HEK293 (cell line): Measurements from ENCODE around the gene PADI2.
A peak's percentile ranks its signal among the peaks of the same experiment; 100 is the strongest.

Experiments
- CTCF ChIA-PET: fragments of 350-600 bp; formaldehyde crosslinking; extraction: SDS; loops from one replicate; lab custom pipeline; 2021; ENCODE audit warnings: antibody characterized with exemption; lab: Yijun Ruan, JAX
- POLR2A ChIA-PET: fragments of 300-600 bp; formaldehyde crosslinking; extraction: SDS; loops from one replicate; lab custom pipeline; 2020; ENCODE audit warnings: antibody characterized with exemption, inconsistent platforms; lab: Yijun Ruan, JAX
- H3K27ac ChIP-seq: fragments of 200-500 bp; sonication (Bioruptor generic); 2 replicates; pipeline ENCODE4 v1.5.1; 2014; ENCODE audit warnings: low read depth, low read length, control low read depth, inconsistent platforms; ENCODE audit errors: extremely low read depth
- H3K36me3 ChIP-seq, 2 experiments: fragments of 200-500 bp in 1 of 2; sonication (Bioruptor generic) in 1 of 2; 1 replicate in 1 of 2; 2 replicates in 1 of 2; pipeline ENCODE4 v1.5.1; 2014 to 2017; ENCODE audit warnings: inconsistent platforms in 2 of 2, low read length in 2 of 2; ENCODE audit not compliant: control insufficient read depth in 2 of 2, insufficient read depth in 1 of 2
- H3K4me1 ChIP-seq: fragments of 200-500 bp; sonication (Bioruptor generic); 2 replicates; pipeline ENCODE4 v1.5.1; 2014; ENCODE audit warnings: mild to moderate bottlenecking, low read length, inconsistent platforms; ENCODE audit not compliant: control insufficient read depth, insufficient read depth
- H3K4me3 ChIP-seq: 2 replicates; pipeline ENCODE4 v1.5.1; 2011; ENCODE audit warnings: low read depth, mild to moderate bottlenecking, control low read depth, low read length, moderate library complexity
- H3K9me3 ChIP-seq: fragments of 200-500 bp; sonication (Bioruptor generic); 2 replicates; pipeline ENCODE4 v1.5.1; 2014; ENCODE audit warnings: low read depth, low read length, inconsistent platforms; ENCODE audit not compliant: control insufficient read depth, insufficient read depth
- BCL11B ChIP-seq: fragments of 450-650 bp; formaldehyde crosslinking; IDR thresholded peaks from 2 replicates; pipeline ENCODE4 v1.5.1; 2016; ENCODE audit warnings: low read depth, missing biosample characterization, missing genetic modification characterization
- GLIS2 ChIP-seq: fragments of 450-650 bp; formaldehyde crosslinking; IDR thresholded peaks from 2 replicates; pipeline ENCODE4 v1.5.1; 2016; ENCODE audit warnings: missing biosample characterization, missing genetic modification characterization
- KLF1 ChIP-seq: fragments of 450-650 bp; formaldehyde crosslinking; IDR thresholded peaks from 2 replicates; pipeline ENCODE4 v1.5.1; 2016; ENCODE audit warnings: missing biosample characterization, missing genetic modification characterization
- KLF10 ChIP-seq: fragments of 450-650 bp; IDR thresholded peaks from 2 replicates; pipeline ENCODE4 v1.5.1; 2018; ENCODE audit warnings: missing biosample characterization, mild to moderate bottlenecking, missing genetic modification characterization
- PRDM10 ChIP-seq: fragments of 450-650 bp; formaldehyde crosslinking; IDR thresholded peaks from 2 replicates; pipeline ENCODE4 v1.5.1; 2016; ENCODE audit warnings: missing biosample characterization, missing genetic modification characterization
- PRDM2 ChIP-seq: fragments of 450-650 bp; formaldehyde crosslinking; IDR thresholded peaks from 2 replicates; pipeline ENCODE4 v1.5.1; 2016; ENCODE audit warnings: missing biosample characterization, missing genetic modification characterization, borderline replicate concordance
- ZBTB48 ChIP-seq: fragments of 450-650 bp; formaldehyde crosslinking; IDR thresholded peaks from 2 replicates; pipeline ENCODE4 v1.5.1; 2016; ENCODE audit warnings: missing biosample characterization, missing genetic modification characterization
- ZEB2 ChIP-seq: fragments of 450-650 bp; formaldehyde crosslinking; IDR thresholded peaks from 2 replicates; pipeline ENCODE4 v1.5.1; 2016; ENCODE audit warnings: missing biosample characterization, missing genetic modification characterization
- ZFP41 ChIP-seq: fragments of 450-650 bp; formaldehyde crosslinking; IDR thresholded peaks from 2 replicates; pipeline ENCODE4 v1.5.1; 2016; ENCODE audit warnings: missing biosample characterization, missing genetic modification characterization, borderline replicate concordance
- ZNF426 ChIP-seq: fragments of 450-650 bp; formaldehyde crosslinking; IDR thresholded peaks from 2 replicates; pipeline ENCODE4 v1.5.1; 2017; ENCODE audit warnings: missing biosample characterization, missing genetic modification characterization, mild to moderate bottlenecking, inconsistent platforms, moderate library complexity
- ZNF501 ChIP-seq: fragments of 450-650 bp; formaldehyde crosslinking; IDR thresholded peaks from 2 replicates; pipeline ENCODE4 v1.5.1; 2016; ENCODE audit warnings: missing biosample characterization, missing genetic modification characterization
- ZNF747 ChIP-seq: fragments of 450-650 bp; formaldehyde crosslinking; IDR thresholded peaks from 2 replicates; pipeline ENCODE4 v1.5.1; 2016; ENCODE audit warnings: missing biosample characterization, missing genetic modification characterization

The PADI2 gene

GRCh38 chr1:17118706-17119075 is 560 bp downstream of the PADI2 start:
- H3K27ac ChIP-seq, result no peak overlapping the region
- no peaks in the 10 kb centered on the region for H3K36me3 ChIP-seq
- no peak overlapping the region for H3K4me3 ChIP-seq
- peaks cover 17% of the 10 kb centered on the region for H3K4me1 ChIP-seq
- ChIA-PET POLR2A (no interaction called here), CTCF (interaction anchor here (13.2 kb wide), 1 partner anchor 118 kb away, joined by 281 read pairs; no protein-coding TSS in a partner anchor)
- no peak for TF ChIP-seq KLF10
- TF ChIP-seq ZBTB48 (tag by site-specific recombination), result peak; percentile 28; the same call in 1 of the 2 replicates
- TF ChIP-seq ZNF426 (tag by site-specific recombination), result no peak
- TF ChIP-seq ZEB2 (tag by site-specific recombination), result no peak
- no peak for TF ChIP-seq GLIS2 (tag by site-specific recombination)
- no peaks in the 10 kb centered on the region for H3K9me3 ChIP-seq

GRCh38 chr1:17118268-17118667 is 983 bp downstream of the PADI2 start:
- Histone ChIP-seq H3K4me1 (peaks cover 17% of the 10 kb centered on the region), H3K27ac (no peak overlapping the region), H3K9me3 (no peaks in the 10 kb centered on the region), H3K36me3 (no peaks in the 10 kb centered on the region), H3K4me3 (no peak overlapping the region)
- POLR2A ChIA-PET, result no interaction called here
- no peak for TF ChIP-seq ZNF501
- TF ChIP-seq ZFP41 (tag by site-specific recombination), result no peak
- 0 out of 2 replicates have a peak, but pooled peaks have one; percentile 21 for TF ChIP-seq KLF1
- no peak for TF ChIP-seq PRDM2 (tag by site-specific recombination)
- TF ChIP-seq ZNF747, result no peak
- CTCF ChIA-PET, result interaction anchor here (0.6 to 13.2 kb wide), 2 partner anchors 29 to 119 kb away, joined by 3 to 281 read pairs; no protein-coding TSS in a partner anchor

GRCh38 chr1:17117451-17118265 is 1.6 kb downstream of the PADI2 start:
- ChIA-PET CTCF (interaction anchor here (0.6 kb wide), 1 partner anchor 28 kb away, joined by 3 read pairs; no protein-coding TSS in a partner anchor), POLR2A (no interaction called here)
- no peak overlapping the region for H3K4me3 ChIP-seq

More at GRCh38 chr1:17117451-17118265, 1.6 kb downstream of the PADI2 start:
- Histone ChIP-seq H3K27ac (no peak overlapping the region), H3K4me1 (peaks cover 12% of the 10 kb centered on the region), H3K9me3 (no peaks in the 10 kb centered on the region), H3K36me3 (no peaks in the 10 kb centered on the region)
- TF ChIP-seq BCL11B (tag by site-specific recombination), result no peak
- peak; percentile 55 for TF ChIP-seq ZBTB48 (tag by site-specific recombination)
- peak; percentile 52; the same call in 1 of the 2 replicates for TF ChIP-seq PRDM10 (tag by site-specific recombination)
